HL-60/S4 treated with retinoic acid at 250 ng/mL for 4 days and 3 days (cell line): Measurements from ENCODE around the gene ABHD2.
"Not testable (repeated sequence)": the region's sequence is repeated elsewhere in the genome, so short reads cannot be mapped to it uniquely, and the experiment has no call there.

Source experiments
- in situ Hi-C: fragments of 300-500 bp; cut with MboI; formaldehyde crosslinking; loops from 2 replicates; pipeline ENCODE4 v1.7.0; 2022; ENCODE audit warnings: low sequenced_read_pairs

The ABHD2 gene

GRCh38 chr15:89074402-89075012 is 13.7 kb upstream of the ABHD2 start:
- in situ Hi-C loops, result no loop called here

GRCh38 chr15:89075101-89075640 is 13.1 kb upstream of the ABHD2 start:
- in situ Hi-C loops, result no loop called here

- in situ Hi-C loops, result no loop called here
Measured at GRCh38 chr15:89075846-89076245, 12.4 kb upstream of the ABHD2 start.

GRCh38 chr15:89077750-89078149 is 10.5 kb upstream of the ABHD2 start:
- in situ Hi-C loops, result no loop called here

- in situ Hi-C loops, result no loop called here
Measured at GRCh38 chr15:89078851-89079810, 9.1 kb upstream of the ABHD2 start.

GRCh38 chr15:89081878-89082277 is 6.4 kb upstream of the ABHD2 start:
- in situ Hi-C loops, result no loop called here

- in situ Hi-C loops, result no loop called here
Measured at GRCh38 chr15:89083246-89083645, 5.0 kb upstream of the ABHD2 start.

- in situ Hi-C loops, result no loop called here
Measured at GRCh38 chr15:89085289-89085926, 2.8 kb upstream of the ABHD2 start.

- in situ Hi-C loops, result not testable (repeated sequence)
Measured at GRCh38 chr15:89085933-89086332, 2.3 kb upstream of the ABHD2 start.

- in situ Hi-C loops, result not testable (repeated sequence)
Measured at GRCh38 chr15:89086390-89086789, 1.9 kb upstream of the ABHD2 start.

GRCh38 chr15:89087161-89087829 is 961 bp upstream of the ABHD2 start:
- in situ Hi-C loops, result no loop called here

GRCh38 chr15:89088605-89089315 is 504 bp downstream of the ABHD2 start:
- in situ Hi-C loops, result no loop called here

GRCh38 chr15:89089316-89090230 is 1.3 kb downstream of the ABHD2 start:
- in situ Hi-C loops, result no loop called here

GRCh38 chr15:89090791-89091626 is 2.8 kb downstream of the ABHD2 start:
- in situ Hi-C loops, result no loop called here

GRCh38 chr15:89091627-89092220 is 3.5 kb downstream of the ABHD2 start:
- in situ Hi-C loops, result no loop called here

- in situ Hi-C loops, result no loop called here
Measured at GRCh38 chr15:89093509-89093908, 5.3 kb downstream of the ABHD2 start.

- in situ Hi-C loops, result no loop called here
Measured at GRCh38 chr15:89095073-89095472, 6.8 kb downstream of the ABHD2 start.

GRCh38 chr15:89095556-89095955 is 7.3 kb downstream of the ABHD2 start:
- in situ Hi-C loops, result no loop called here
